Measurements from ENCODE around the gene SOCS1. TPM values are rescaled to one million over a fixed set of nuclear protein-coding genes. Genes with fewer than 3 reads are reported as not detected.

The SOCS1 gene
- polyA plus RNA-seq, 1 donor from 2014 or later = not detected

DNA sequence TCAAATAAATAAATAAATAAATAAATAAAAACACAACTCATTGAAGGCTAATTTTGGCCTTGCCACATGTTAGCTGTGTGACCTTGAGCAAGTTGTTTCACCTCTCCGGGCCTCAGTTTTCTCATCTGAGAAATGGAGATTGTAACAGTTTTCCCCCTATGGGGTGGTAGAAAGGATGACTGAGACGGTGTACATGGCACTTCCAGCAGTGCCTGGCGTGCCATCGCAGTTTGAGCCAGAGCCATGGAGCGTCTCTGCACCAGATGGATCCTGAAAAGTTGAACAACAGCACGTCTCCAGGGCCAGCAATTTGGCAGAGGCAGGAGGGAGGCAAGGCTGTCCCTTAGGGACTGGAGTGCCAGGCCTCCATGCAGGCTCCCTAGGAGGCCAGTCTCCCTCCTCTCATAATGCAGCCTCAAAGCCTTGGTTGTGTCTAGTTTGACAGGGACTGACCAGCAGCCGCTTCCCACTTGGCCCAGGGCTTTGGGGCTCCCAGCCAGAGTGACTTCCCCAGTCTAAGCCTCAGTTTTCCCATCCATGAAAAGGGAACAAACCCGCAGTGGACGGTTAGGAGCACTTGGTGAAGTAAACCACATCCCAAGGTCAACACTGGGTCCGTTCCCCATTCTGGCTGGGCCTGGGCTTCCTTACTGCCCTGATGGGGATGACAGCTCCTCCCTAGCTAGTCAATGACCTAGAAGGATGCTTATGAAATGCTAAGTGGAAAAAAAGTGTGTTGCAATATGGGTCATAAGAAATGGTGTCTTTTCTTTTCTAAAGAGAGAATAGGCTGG, 19.3 kb downstream of the SOCS1 start:
- Histone ChIP-seq H3K27ac (ENCODE audit: low read length) (no peak overlapping the region), H3K9me3 (ENCODE audit: low read length) (no peaks in the 10 kb centered on the region), H3K4me2 (ENCODE audit: low read length) (no peak overlapping the region), H2AFZ (ENCODE audit: low read depth, low read length) (no peak overlapping the region), H3K4me3 (ENCODE audit: low read length) (no peak overlapping the region), H4K20me1 (ENCODE audit: insufficient read depth) (no peaks in the 10 kb centered on the region), H3K79me2 (replicated peaks; ENCODE audit: insufficient read depth, low read length) (no peaks in the 10 kb centered on the region), H3K9me2 (ENCODE audit: insufficient read depth, low read length) (no peaks in the 10 kb centered on the region), H3K27me3 (ENCODE audit: insufficient read depth, low read depth, low read length) (no peaks in the 10 kb centered on the region), H3K36me3 (ENCODE audit: insufficient read depth, low read length) (no peaks in the 10 kb centered on the region), H3F3A (ENCODE audit: insufficient read depth, low read length, poor library complexity, severe bottlenecking) (no peaks in the 10 kb centered on the region), H3K9ac (ENCODE audit: low read length) (no peak overlapping the region)
- TF ChIP-seq EP300 (conservative IDR thresholded peaks at IDR 0.05; ENCODE audit: poor library complexity, severe bottlenecking) = no peak
- TF ChIP-seq, protein P1, sequence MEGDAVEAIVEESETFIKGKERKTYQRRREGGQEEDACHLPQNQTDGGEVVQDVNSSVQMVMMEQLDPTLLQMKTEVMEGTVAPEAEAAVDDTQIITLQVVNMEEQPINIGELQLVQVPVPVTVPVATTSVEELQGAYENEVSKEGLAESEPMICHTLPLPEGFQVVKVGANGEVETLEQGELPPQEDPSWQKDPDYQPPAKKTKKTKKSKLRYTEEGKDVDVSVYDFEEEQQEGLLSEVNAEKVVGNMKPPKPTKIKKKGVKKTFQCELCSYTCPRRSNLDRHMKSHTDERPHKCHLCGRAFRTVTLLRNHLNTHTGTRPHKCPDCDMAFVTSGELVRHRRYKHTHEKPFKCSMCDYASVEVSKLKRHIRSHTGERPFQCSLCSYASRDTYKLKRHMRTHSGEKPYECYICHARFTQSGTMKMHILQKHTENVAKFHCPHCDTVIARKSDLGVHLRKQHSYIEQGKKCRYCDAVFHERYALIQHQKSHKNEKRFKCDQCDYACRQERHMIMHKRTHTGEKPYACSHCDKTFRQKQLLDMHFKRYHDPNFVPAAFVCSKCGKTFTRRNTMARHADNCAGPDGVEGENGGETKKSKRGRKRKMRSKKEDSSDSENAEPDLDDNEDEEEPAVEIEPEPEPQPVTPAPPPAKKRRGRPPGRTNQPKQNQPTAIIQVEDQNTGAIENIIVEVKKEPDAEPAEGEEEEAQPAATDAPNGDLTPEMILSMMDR (IDR thresholded peaks at IDR 0.05; ENCODE audit: poor library complexity, severe bottlenecking) = no peak
- no peak for TF ChIP-seq TAF1 (IDR thresholded peaks at IDR 0.05; ENCODE audit: low read depth)
- TF ChIP-seq POLR2AphosphoS5 (IDR thresholded peaks at IDR 0.05) = no peak
- TF ChIP-seq, protein P2, sequence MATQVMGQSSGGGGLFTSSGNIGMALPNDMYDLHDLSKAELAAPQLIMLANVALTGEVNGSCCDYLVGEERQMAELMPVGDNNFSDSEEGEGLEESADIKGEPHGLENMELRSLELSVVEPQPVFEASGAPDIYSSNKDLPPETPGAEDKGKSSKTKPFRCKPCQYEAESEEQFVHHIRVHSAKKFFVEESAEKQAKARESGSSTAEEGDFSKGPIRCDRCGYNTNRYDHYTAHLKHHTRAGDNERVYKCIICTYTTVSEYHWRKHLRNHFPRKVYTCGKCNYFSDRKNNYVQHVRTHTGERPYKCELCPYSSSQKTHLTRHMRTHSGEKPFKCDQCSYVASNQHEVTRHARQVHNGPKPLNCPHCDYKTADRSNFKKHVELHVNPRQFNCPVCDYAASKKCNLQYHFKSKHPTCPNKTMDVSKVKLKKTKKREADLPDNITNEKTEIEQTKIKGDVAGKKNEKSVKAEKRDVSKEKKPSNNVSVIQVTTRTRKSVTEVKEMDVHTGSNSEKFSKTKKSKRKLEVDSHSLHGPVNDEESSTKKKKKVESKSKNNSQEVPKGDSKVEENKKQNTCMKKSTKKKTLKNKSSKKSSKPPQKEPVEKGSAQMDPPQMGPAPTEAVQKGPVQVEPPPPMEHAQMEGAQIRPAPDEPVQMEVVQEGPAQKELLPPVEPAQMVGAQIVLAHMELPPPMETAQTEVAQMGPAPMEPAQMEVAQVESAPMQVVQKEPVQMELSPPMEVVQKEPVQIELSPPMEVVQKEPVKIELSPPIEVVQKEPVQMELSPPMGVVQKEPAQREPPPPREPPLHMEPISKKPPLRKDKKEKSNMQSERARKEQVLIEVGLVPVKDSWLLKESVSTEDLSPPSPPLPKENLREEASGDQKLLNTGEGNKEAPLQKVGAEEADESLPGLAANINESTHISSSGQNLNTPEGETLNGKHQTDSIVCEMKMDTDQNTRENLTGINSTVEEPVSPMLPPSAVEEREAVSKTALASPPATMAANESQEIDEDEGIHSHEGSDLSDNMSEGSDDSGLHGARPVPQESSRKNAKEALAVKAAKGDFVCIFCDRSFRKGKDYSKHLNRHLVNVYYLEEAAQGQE (IDR thresholded peaks at IDR 0.05; ENCODE audit: borderline replicate concordance) = no peak

DNA sequence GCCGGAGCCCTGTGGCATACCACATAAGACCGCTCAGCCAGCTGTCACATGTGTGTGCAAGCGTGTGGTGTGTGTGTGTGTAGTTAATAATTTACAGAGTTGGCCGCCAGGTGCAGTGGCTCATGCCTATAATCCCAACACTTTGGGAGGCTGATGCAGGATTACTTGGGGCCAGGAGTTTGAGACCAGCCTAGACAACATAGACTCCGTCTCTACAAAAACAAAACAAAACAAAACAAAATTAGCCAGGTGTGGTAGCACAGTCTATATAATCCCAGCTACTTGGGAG, 20.4 kb downstream of the SOCS1 start:
- H3K27ac ChIP-seq (ENCODE audit: low read length) = no peak overlapping the region
- H4K20me1 ChIP-seq (ENCODE audit: insufficient read depth) = no peaks in the 10 kb centered on the region
- no peak overlapping the region for H3K4me2 ChIP-seq (ENCODE audit: low read length)
- H3F3A ChIP-seq (ENCODE audit: insufficient read depth, low read length, poor library complexity, severe bottlenecking) = no peaks in the 10 kb centered on the region
- no peaks in the 10 kb centered on the region for H3K79me2 ChIP-seq (replicated peaks; ENCODE audit: insufficient read depth, low read length)
- H3K9me3 ChIP-seq (ENCODE audit: low read length) = no peaks in the 10 kb centered on the region
- no peaks in the 10 kb centered on the region for H3K27me3 ChIP-seq (ENCODE audit: insufficient read depth, low read depth, low read length)
- H3K9me2 ChIP-seq (ENCODE audit: insufficient read depth, low read length) = no peaks in the 10 kb centered on the region
- no peaks in the 10 kb centered on the region for H3K36me3 ChIP-seq (ENCODE audit: insufficient read depth, low read length)
- H3K9ac ChIP-seq (ENCODE audit: low read length) = no peak overlapping the region
- no peak overlapping the region for H3K4me3 ChIP-seq (ENCODE audit: low read length)
- TF ChIP-seq, protein P1 (IDR thresholded peaks at IDR 0.05; ENCODE audit: poor library complexity, severe bottlenecking) = no peak
- TF ChIP-seq MXI1 (conservative IDR thresholded peaks at IDR 0.05; ENCODE audit: poor library complexity, severe bottlenecking) (no peak), TAF1 (IDR thresholded peaks at IDR 0.05; ENCODE audit: low read depth) (no peak), POLR2AphosphoS5 (IDR thresholded peaks at IDR 0.05) (no peak), SMC3 (conservative IDR thresholded peaks at IDR 0.05; ENCODE audit: poor library complexity) (no peak), EZH2 (IDR thresholded peaks at IDR 0.05; ENCODE audit: borderline replicate concordance, insufficient read depth, low read length, poor library complexity, severe bottlenecking) (no peak), EP300 (conservative IDR thresholded peaks at IDR 0.05; ENCODE audit: poor library complexity, severe bottlenecking) (no peak), RAD21 (conservative IDR thresholded peaks at IDR 0.05) (no peak)
- TF ChIP-seq, protein P2 (IDR thresholded peaks at IDR 0.05; ENCODE audit: borderline replicate concordance) = no peak
- no peak overlapping the region for H2AFZ ChIP-seq (ENCODE audit: low read depth, low read length)
